CD14-positive monocyte (primary cell): ENCODE results near the gene NIN. TPM values are rescaled to one million over a fixed set of nuclear protein-coding genes. Genes with fewer than 3 reads are reported as not detected.

Source experiments
- DNase-seq, 3 donors: peaks; one replicate each; pipeline ENCODE4 v3.0.0-alpha.2; 2011 to 2022
- H2AFZ ChIP-seq: 2 replicates; pipeline ENCODE4 v1.6.0; 2012; ENCODE audit warnings: mild to moderate bottlenecking, low read depth, low read length, inconsistent platforms; ENCODE audit not compliant: insufficient read depth, poor library complexity, severe bottlenecking
- H3K27ac ChIP-seq, 2 donors: 1 replicate in 1 of 2; 2 replicates in 1 of 2; pipeline ENCODE4 v1.5.1; 2012 to 2013; ENCODE audit warnings: low read length in 2 of 2, control low read depth in 1 of 2, inconsistent platforms in 1 of 2, low read depth in 1 of 2, mild to moderate bottlenecking in 1 of 2
- H3K27me3 ChIP-seq, 2 donors: one replicate each; pipeline versions ENCODE4 v1.6.0 to v1.6.1; 2011 to 2013; ENCODE audit warnings: low read length in 2 of 2; ENCODE audit not compliant: control insufficient read depth in 2 of 2, insufficient read depth in 2 of 2
- H3K36me3 ChIP-seq, 2 donors: replicated peaks in 1 of 2; 1 replicate in 1 of 2; 2 replicates in 1 of 2; pipeline versions ENCODE4 v1.5.1 to v1.6.1; 2012 to 2013; ENCODE audit warnings: low read length in 2 of 2, control low read depth in 1 of 2, inconsistent platforms in 1 of 2, mild to moderate bottlenecking in 1 of 2; ENCODE audit not compliant: insufficient read depth in 2 of 2, control insufficient read depth in 1 of 2
- H3K4me1 ChIP-seq, 2 donors: 1 replicate in 1 of 2; 2 replicates in 1 of 2; pipeline versions ENCODE4 v1.5.1 to v1.6.1; 2012 to 2013; ENCODE audit warnings: low read length in 2 of 2, control low read depth in 1 of 2, inconsistent platforms in 1 of 2, mild to moderate bottlenecking in 1 of 2, moderate library complexity in 1 of 2; ENCODE audit not compliant: insufficient read depth in 2 of 2, control insufficient read depth in 1 of 2
- H3K4me2 ChIP-seq: replicated peaks from 2 replicates; pipeline ENCODE3; 2012; ENCODE audit warnings: low read length, moderate library complexity, mild to moderate bottlenecking; ENCODE audit not compliant: poor library complexity, severe bottlenecking; ENCODE audit errors: extremely low read depth
- H3K4me3 ChIP-seq, 3 experiments: fragments of 200-600 bp in 1 of 3; sonication (generic) in 1 of 3; replicated peaks in 1 of 3; 1 replicate in 2 of 3; 2 replicates in 1 of 3; pipeline ENCODE4 v1.5.1; 2011 to 2013; ENCODE audit warnings: low read length in 3 of 3, mild to moderate bottlenecking in 3 of 3, control low read depth in 2 of 3, low read depth in 2 of 3, inconsistent platforms in 1 of 3, moderate library complexity in 1 of 3
- H3K79me2 ChIP-seq: 2 replicates; pipeline ENCODE4 v1.6.0; 2012; ENCODE audit warnings: mild to moderate bottlenecking, control low read depth, inconsistent platforms, low read length, moderate library complexity; ENCODE audit not compliant: insufficient read depth
- H3K9ac ChIP-seq: 2 replicates; pipeline ENCODE4 v1.6.0; 2017; ENCODE audit warnings: low read length, mild to moderate bottlenecking; ENCODE audit not compliant: insufficient read depth, poor library complexity, severe bottlenecking
- H3K9me3 ChIP-seq, 2 donors: replicated peaks in 1 of 2; 1 replicate in 1 of 2; 2 replicates in 1 of 2; pipeline versions ENCODE4 v1.5.1 to v1.6.1; 2012 to 2013; ENCODE audit warnings: low read length in 2 of 2, control low read depth in 1 of 2; ENCODE audit not compliant: control insufficient read depth in 1 of 2, insufficient read depth in 1 of 2
- H4K20me1 ChIP-seq: 2 replicates; pipeline ENCODE4 v1.6.0; 2012; ENCODE audit warnings: mild to moderate bottlenecking, low read length, control low read depth, moderate library complexity; ENCODE audit not compliant: insufficient read depth
- H3K27ac Mint-ChIP-seq, 7 donors: one replicate each; pipeline ENCODE4 v1.8.0; 2020; ENCODE audit warnings: mild to moderate bottlenecking in 7 of 7, mixed read lengths in 7 of 7, moderate library complexity in 6 of 7, inconsistent platforms in 2 of 7
- H3K27me3 Mint-ChIP-seq, 3 donors: one replicate each; pipeline ENCODE4 v1.8.0; 2021 to 2022; ENCODE audit warnings: low read depth in 3 of 3, mild to moderate bottlenecking in 3 of 3, mixed read lengths in 3 of 3, moderate library complexity in 3 of 3, inconsistent platforms in 1 of 3
- H3K36me3 Mint-ChIP-seq, 2 donors: one replicate each; pipeline ENCODE4 v1.8.0; 2020; ENCODE audit warnings: mixed read lengths in 2 of 2, inconsistent platforms in 1 of 2, mild to moderate bottlenecking in 1 of 2
- H3K4me1 Mint-ChIP-seq: one replicate; pipeline ENCODE4 v1.8.0; 2020; ENCODE audit warnings: mild to moderate bottlenecking, mixed read lengths
- H3K4me3 Mint-ChIP-seq, 2 donors: one replicate each; pipeline ENCODE4 v1.8.0; 2020; ENCODE audit warnings: mild to moderate bottlenecking in 2 of 2, mixed read lengths in 2 of 2, moderate library complexity in 1 of 2
- H3K9me3 Mint-ChIP-seq, 7 donors: one replicate each; pipeline ENCODE4 v1.8.0; 2020 to 2022; ENCODE audit warnings: mixed read lengths in 7 of 7, mild to moderate bottlenecking in 6 of 7, moderate library complexity in 6 of 7, inconsistent platforms in 2 of 7
- CTCF ChIP-seq: fragments of 200-600 bp; IDR thresholded peaks from one replicate; pipeline ENCODE4 v1.8.0; 2022; ENCODE audit warnings: antibody characterized with exemption, mild to moderate bottlenecking
- WGBS: methylation state at CpG from one replicate; pipeline ENCODE4 v1.1.5; 2013; ENCODE audit warnings: missing lambda C conversion rate; ENCODE audit not compliant: insufficient coverage; 5-methylcytosine and 5-hydroxymethylcytosine counted together
- intact Hi-C, 2 donors: fragments of 100-400 bp; cut with micrococcal nuclease; formaldehyde crosslinking; loops; one replicate each; pipeline versions ENCODE4 v1.15.0 to v1.15.1; 2023
- polyA plus RNA-seq, 3 donors: library from polyadenylated mRNA; depleted of rRNA in 1 of 3; unstranded in 2 of 3; stranded (reverse) in 1 of 3; fragments of 300-500 nt in 2 of 3; fragments of >200 nt in 1 of 3; fragmentation: Illumina TruSeq in 2 of 3; gene quantifications; 1 replicate in 2 of 3; 2 replicates in 1 of 3; pipeline ENCODE4 v1.2.3, GENCODE V29; 2012 to 2021

The NIN gene
- polyA plus RNA-seq, 3 donors = 15.3 to 29.1 (median 26.5) TPM

GRCh38 chr14:50678163-50678562, 152.8 kb downstream of the NIN start:
- WGBS = 89% methylated on average over 1 of the region's 5 CpGs
- no peaks in the 10 kb centered on the region for H3K36me3 ChIP-seq
- no peaks in the 10 kb centered on the region for H3K36me3 Mint-ChIP-seq
- H3K4me3 ChIP-seq = peak overlapping the region in 1 of 3 experiments; percentile 60
- H3K27ac ChIP-seq = peak overlapping the region in 1 of 2 donors; percentile 66
- no peak for TF ChIP-seq CTCF
- no peaks in the 10 kb centered on the region for H3K79me2 ChIP-seq
- H3K27me3 ChIP-seq = no peaks in the 10 kb centered on the region
- DNase-seq = no peak
- no peak overlapping the region for H2AFZ ChIP-seq
- H3K4me2 ChIP-seq = peak overlapping the region; percentile 64
- peaks cover 20 to 25% of the 10 kb centered on the region in 2 donors for H3K4me1 ChIP-seq
- no peak overlapping the region for H3K9ac ChIP-seq
- no peaks in the 10 kb centered on the region for H3K9me3 ChIP-seq
- H3K4me3 Mint-ChIP-seq = peak overlapping the region in 1 of 2 donors; percentile 58
- H4K20me1 ChIP-seq = no peaks in the 10 kb centered on the region
- peaks cover 0 to 2% (median 2%) of the 10 kb centered on the region in 3 donors for H3K27me3 Mint-ChIP-seq
- intact Hi-C loops = no loop called here
- peak overlapping the region in 5 of 7 donors; percentile 28 to 78 (median 59) for H3K27ac Mint-ChIP-seq
- peaks cover 22% of the 10 kb centered on the region for H3K4me1 Mint-ChIP-seq
- peaks cover 0 to 4% (median 0%) of the 10 kb centered on the region in 7 donors for H3K9me3 Mint-ChIP-seq

- H3K9me3 ChIP-seq = no peaks in the 10 kb centered on the region
- Mint-ChIP-seq H3K9me3 (peaks cover 0 to 2% (median 0%) of the 10 kb centered on the region in 7 donors), H3K27ac (peak overlapping the region; percentile 45 to 93 (median 68)), H3K27me3 (peaks cover 0 to 2% (median 2%) of the 10 kb centered on the region in 3 donors), H3K4me3 (peak overlapping the region; percentile 56 to 86), H3K36me3 (no peaks in the 10 kb centered on the region), H3K4me1 (peaks cover 22% of the 10 kb centered on the region)
- intact Hi-C loops = no loop called here
- 0% methylated on average over 1 of the region's 5 CpGs for WGBS
- H3K4me1 ChIP-seq = peaks cover 20 to 25% of the 10 kb centered on the region in 2 donors
- peak overlapping the region in 2 of 3 experiments; percentile 16 to 60 for H3K4me3 ChIP-seq
- DNase-seq = peak; percentile 18 to 82 (median 49)
- H3K27ac ChIP-seq = peak overlapping the region in 1 of 2 donors; percentile 66
- peak overlapping the region; percentile 14 for H2AFZ ChIP-seq
- no peaks in the 10 kb centered on the region for H3K36me3 ChIP-seq
- H3K9ac ChIP-seq = no peak overlapping the region
- H3K27me3 ChIP-seq = no peaks in the 10 kb centered on the region
- H3K79me2 ChIP-seq = no peaks in the 10 kb centered on the region
- H4K20me1 ChIP-seq = no peaks in the 10 kb centered on the region
- H3K4me2 ChIP-seq = peak overlapping the region; percentile 64
- no peak for TF ChIP-seq CTCF
These were observed 153.4 kb downstream of the NIN start for GRCh38 chr14:50677527-50678063.
